ACHN (cell line): ENCODE measurements around the gene LKAAEAR1.

Experiments used
- DNase-seq: peaks from one replicate; pipeline ENCODE4 v3.0.0-alpha.2; 2015
- in situ Hi-C: cut with HindIII; loops from 2 replicates; pipeline ENCODE4 v1.10.0; 2017; ENCODE audit warnings: low sequenced_read_pairs, low pct_ligation_motif_present, low pct_unique_long_range_greater_than_20kb

LKAAEAR1 gene

GRCh38 chr20:64112691-64113443, 28.7 kb upstream of the LKAAEAR1 start:
- DNase-seq = no peak
- in situ Hi-C loops = no loop called here

- DNase-seq = no peak
- in situ Hi-C loops = no loop called here
Measured at GRCh38 chr20:64111841-64112641, 27.8 kb upstream of the LKAAEAR1 start.

DNA sequence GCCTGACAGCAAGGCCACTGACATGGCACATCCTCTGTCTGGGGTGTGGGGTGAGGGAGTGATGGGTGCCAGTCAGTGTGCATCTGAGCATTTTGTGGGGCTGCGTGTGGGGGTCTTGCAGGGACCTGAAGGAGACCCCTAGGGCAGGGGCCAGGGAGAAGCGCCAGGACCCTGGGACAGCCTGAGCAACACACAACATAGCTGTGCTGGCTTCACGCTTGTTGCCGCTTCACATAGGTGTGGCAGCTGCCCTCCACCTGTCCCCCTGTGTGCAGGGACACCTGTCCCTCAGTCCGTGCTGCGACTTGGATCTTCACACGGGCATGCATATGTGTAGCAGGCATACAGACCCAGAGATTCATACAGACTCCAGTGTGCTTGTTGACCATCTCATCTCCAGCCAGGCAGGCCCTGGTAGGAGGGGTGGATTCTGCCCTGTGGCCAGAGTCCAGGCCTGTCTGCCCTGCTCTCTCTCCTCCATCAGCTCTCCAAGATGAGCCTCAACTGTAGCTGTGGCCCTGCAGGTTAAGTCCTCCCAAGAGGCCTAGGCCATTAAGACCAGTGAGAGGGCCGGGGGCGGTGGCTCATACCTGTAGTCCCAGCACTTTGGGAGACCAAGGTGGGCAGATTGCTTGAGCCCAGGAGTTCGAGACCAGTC, 26.3 kb upstream of the LKAAEAR1 start:
- no peak for DNase-seq
- in situ Hi-C loops = no loop called here

GRCh38 chr20:64109831-64110391, 25.7 kb upstream of the LKAAEAR1 start:
- in situ Hi-C loops = no loop called here
- no peak for DNase-seq

GRCh38 chr20:64108731-64109681, 24.8 kb upstream of the LKAAEAR1 start:
- no peak for DNase-seq
- in situ Hi-C loops = no loop called here

DNA sequence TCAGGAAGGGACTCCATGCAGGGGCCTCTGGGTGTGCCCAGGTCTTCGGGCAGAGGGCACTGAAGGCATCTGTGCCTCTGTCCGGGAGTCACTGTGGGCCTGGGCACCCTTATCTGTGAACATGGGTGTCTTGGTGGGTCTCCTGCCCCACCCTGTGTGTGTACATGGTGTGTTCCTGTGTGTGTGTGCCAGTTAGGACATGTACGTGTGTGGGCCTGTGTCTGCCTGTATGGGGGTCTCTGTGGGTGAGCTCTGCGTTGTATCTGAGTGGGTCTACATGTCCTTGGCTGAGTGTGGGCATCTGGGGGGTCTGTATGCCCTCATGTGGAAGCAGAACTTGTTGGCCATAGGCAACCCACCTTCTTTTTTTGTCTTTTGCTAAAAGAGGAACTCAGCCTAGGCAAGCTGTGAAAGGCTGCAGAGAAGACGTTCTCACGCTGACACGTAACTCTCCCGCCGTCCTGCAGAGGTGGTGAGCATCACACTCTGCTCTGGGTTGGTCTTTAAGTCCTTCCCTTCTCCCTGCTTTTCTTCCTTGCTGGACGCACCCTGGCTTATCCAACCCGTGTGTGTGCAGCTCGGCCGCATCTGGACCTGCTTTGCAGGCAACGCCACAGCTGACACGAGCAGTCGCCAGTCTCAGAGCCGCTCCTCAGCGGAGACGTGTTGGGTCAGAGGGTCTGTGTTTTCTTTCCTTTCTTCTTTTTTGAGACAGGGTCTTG, 23.7 kb upstream of the LKAAEAR1 start:
- DNase-seq = no peak
- in situ Hi-C loops = no loop called here

GRCh38 chr20:64106981-64107735, 23.0 kb upstream of the LKAAEAR1 start, which contains the start of gene NPBWR2:
TSS of gene NPBWR2 (minus strand) at chr20:64107565. CDS start at chr20:64106831, 734 bp downstream.
- no peak for DNase-seq
- in situ Hi-C loops = no loop called here

DNA sequence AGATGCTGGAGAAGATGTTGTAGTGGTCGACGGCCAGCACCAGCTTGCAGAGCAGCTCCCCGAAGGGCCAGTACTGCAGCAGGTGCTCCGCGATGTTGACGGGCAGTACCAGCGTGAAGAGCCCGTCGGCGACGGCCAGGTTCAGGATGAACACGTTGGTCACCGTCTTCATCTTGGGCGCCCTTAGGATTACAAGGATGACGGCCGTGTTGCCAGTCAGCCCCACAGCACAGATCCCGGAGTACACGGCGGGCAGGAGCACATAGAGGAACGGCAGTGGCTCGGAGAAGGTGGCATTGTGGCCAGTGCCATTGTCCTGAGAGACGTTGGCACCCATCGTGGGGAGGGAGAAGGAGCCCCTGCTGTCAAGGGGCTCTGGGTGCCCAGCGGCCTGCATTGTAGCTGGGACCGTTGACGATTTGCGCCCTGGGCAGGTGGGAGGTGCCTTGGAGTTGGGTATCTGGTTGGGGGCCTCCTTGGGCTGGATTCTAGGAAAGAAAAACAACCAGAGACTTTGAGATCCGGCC, 22.3 kb upstream of the LKAAEAR1 start:
- in situ Hi-C loops = no loop called here
- DNase-seq = no peak

- DNase-seq = no peak
- in situ Hi-C loops = no loop called here
Measured at GRCh38 chr20:64105846-64106434, 21.7 kb upstream of the LKAAEAR1 start.

DNA sequence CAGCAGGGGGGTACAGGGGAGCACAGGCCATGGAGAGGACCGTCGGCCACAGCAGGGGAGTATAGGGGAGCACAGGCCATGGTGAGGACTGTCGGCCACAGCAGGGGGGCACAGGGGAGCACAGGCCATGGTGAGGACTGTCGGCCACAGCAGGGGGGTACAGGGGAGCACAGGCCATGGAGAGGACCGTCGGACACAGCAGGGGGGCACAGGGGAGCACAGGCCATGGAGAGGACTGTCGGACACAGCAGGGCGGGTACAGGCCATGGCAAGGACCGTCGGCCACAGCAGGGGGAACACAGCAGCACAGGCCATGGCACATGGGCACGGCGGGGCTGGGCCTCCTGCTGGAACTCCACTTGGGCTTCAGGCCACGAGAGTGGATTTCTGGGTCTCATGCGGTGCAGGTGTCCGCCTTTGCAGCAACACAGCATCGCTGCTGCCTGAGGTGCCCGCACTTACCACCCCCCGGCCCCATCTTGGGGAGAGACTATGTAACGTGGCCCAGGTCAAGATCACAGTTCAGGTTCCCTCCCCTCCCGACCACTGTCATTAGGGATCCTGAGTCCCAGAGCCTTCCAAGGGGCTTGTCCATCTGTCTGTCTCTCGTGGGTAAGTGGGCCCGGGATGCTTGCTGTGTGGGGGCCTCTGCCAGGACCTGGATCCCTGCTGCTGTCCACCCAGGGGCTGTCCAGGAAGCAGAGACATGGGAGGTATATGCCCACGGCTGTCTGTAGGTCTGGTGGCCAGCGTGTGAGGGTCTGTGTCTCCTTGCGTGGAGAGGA, 20.7 kb upstream of the LKAAEAR1 start:
- in situ Hi-C loops = no loop called here
- no peak for DNase-seq

DNA sequence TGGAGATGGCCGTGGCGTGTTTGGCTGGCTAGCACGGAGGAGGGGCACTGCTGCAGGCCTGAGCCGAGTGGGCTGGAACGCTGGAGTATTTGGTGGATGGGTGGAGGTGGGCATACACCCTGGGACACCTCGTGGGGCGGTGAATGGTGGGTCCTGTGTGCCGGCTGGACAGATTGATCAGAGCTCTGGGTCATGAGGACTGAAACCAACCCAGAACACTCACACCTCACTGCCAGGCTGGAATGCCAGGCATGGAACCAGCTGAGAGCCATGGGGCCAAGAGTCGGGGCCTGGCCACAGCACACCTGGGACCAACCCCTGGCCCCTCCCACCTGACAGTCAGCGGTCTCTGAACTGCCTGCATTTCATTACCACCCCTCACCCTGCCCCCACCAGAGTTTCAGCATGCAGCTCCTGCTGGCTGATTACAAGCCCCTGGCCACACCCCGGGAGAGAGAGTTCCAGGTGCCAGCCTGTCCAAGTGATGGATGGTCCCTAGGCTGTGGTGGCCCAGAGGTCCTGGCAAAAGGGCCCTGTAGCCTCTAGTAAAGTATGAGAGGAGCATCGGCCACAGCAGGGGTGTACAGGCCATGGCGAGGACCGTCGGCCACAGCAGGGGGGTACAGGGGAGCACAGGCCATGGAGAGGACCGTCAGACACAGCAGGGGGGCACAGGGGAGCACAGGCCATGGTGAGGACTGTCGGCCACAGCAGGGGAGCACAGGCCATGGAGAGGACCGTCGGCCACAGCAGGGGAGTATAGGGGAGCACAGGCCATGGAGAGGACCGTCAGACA, 19.9 kb upstream of the LKAAEAR1 start:
- no peak for DNase-seq
- in situ Hi-C loops = no loop called here

DNA sequence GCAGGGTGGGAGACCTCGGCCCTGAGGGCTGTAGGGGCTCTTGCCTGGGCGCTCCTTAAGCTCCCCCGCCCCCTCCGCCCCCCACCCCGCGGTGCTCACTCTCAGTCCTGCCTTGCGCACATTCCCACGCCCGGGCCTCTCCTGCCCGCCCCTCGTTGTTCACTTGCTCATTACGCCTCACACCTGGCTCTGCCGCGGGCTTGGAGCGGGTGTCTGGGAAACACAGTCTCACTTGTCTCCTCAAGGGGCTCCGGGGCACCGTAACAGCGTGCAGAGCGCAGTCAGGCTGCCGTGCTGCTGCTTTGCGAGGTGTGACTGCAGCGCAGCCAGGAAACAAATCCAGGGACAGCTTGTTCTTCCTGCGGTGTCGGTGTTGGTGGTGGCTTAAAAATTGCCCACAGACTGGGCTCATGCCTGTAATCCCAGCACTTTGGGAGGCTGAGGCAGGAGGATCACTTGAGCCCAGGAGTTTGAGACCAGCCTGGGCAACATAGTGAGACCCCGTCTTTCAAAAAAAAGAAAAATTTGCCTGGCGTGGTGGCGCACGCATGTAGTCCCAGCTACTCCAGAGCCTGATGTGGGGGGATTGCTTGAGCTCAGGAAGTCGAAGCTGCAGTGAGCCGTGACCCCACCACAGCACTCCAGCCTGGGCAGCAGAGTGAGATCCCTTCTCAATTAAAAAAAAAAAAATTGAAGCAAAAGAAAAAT, 18.6 kb upstream of the LKAAEAR1 start:
- DNase-seq = no peak
- in situ Hi-C loops = no loop called here

GRCh38 chr20:64101731-64102621, 17.8 kb upstream of the LKAAEAR1 start:
- peak; percentile 52 for DNase-seq
- in situ Hi-C loops = no loop called here
